Neural cell (in vitro differentiated cells): ENCODE data around the gene NPEPL1. TPM values are rescaled to one million over a fixed set of nuclear protein-coding genes. Genes with fewer than 3 reads are reported as not detected.

Experiments used
- H2AFZ ChIP-seq: fragments of 200-600, 300-800 bp; sonication (generic), shearing (Covaris generic); 2 replicates; pipeline ENCODE4 v1.6.0; 2014; ENCODE audit warnings: low read depth, mild to moderate bottlenecking, antibody characterized with exemption, low read length, moderate library complexity
- H3F3A ChIP-seq: fragments of 200-600 bp; shearing (Covaris generic); 2 replicates; pipeline ENCODE4 v1.6.1; 2016; ENCODE audit warnings: mild to moderate bottlenecking, moderate library complexity, mixed read lengths, antibody characterized with exemption, low read length; ENCODE audit not compliant: insufficient read depth, poor library complexity, severe bottlenecking
- H3K27ac ChIP-seq: fragments of 200-600, 300-800 bp; sonication (generic), shearing (Covaris generic); 2 replicates; pipeline ENCODE4 v1.5.1; 2014; ENCODE audit warnings: mild to moderate bottlenecking, low read length, moderate library complexity
- H3K27me3 ChIP-seq: fragments of 300-800, 200-600 bp; sonication (generic), shearing (Covaris generic); 2 replicates; pipeline ENCODE4 v1.6.0; 2014; ENCODE audit warnings: mild to moderate bottlenecking, low read depth, low read length, moderate library complexity; ENCODE audit not compliant: insufficient read depth
- H3K36me3 ChIP-seq: fragments of 300-800, 200-600 bp; sonication (generic), shearing (Covaris generic); 2 replicates; pipeline ENCODE4 v1.5.1; 2014; ENCODE audit warnings: mild to moderate bottlenecking, antibody characterized with exemption, low read length, moderate library complexity; ENCODE audit not compliant: insufficient read depth
- H3K4me2 ChIP-seq: fragments of 300-800, 200-600 bp; sonication (generic), shearing (Covaris generic); 2 replicates; pipeline ENCODE4 v1.6.0; 2014; ENCODE audit warnings: mild to moderate bottlenecking, low read length
- H3K4me3 ChIP-seq: fragments of 300-800, 200-600 bp; sonication (generic), shearing (Covaris generic); 2 replicates; pipeline ENCODE4 v1.5.1; 2014; ENCODE audit warnings: mild to moderate bottlenecking, low read length, moderate library complexity
- H3K79me2 ChIP-seq: fragments of 200-600 bp; shearing (Covaris generic); replicated peaks from 2 replicates; pipeline ENCODE4 v1.6.0; 2014; ENCODE audit warnings: mild to moderate bottlenecking, low read length, moderate library complexity; ENCODE audit not compliant: insufficient read depth
- H3K9ac ChIP-seq: fragments of 300-800, 200-600 bp; sonication (generic), shearing (Covaris generic); 2 replicates; pipeline ENCODE4 v1.6.1; 2016; ENCODE audit warnings: mild to moderate bottlenecking, low read length, mixed read lengths
- H3K9me2 ChIP-seq: fragments of 200-600 bp; shearing (Covaris generic); 2 replicates; pipeline ENCODE4 v1.6.1; 2016; ENCODE audit warnings: mild to moderate bottlenecking, low read length, mixed read lengths; ENCODE audit not compliant: insufficient read depth
- H3K9me3 ChIP-seq: fragments of 200-600, 300-800 bp; sonication (generic), shearing (Covaris generic); 2 replicates; pipeline ENCODE4 v1.6.1; 2016; ENCODE audit warnings: mild to moderate bottlenecking, mixed run types, low read length, moderate library complexity, mixed read lengths
- H4K20me1 ChIP-seq: fragments of 200-600 bp; shearing (Covaris generic); 2 replicates; pipeline ENCODE4 v1.6.1; 2016; ENCODE audit warnings: mild to moderate bottlenecking, mixed run types; ENCODE audit not compliant: insufficient read depth
- EP300 ChIP-seq: fragments of 450-650 bp; conservative IDR thresholded peaks from 2 replicates; pipeline ENCODE4 v1.6.1; 2014; ENCODE audit warnings: antibody characterized with exemption, mild to moderate bottlenecking, moderate library complexity; ENCODE audit not compliant: poor library complexity, severe bottlenecking
- EZH2 ChIP-seq: fragments of 200-600, 300-800 bp; shearing (Covaris generic), sonication (generic); IDR thresholded peaks from 2 replicates; pipeline ENCODE4 v1.6.1; 2014; ENCODE audit warnings: antibody characterized with exemption, low read length, borderline replicate concordance, mild to moderate bottlenecking; ENCODE audit not compliant: insufficient read depth, poor library complexity, severe bottlenecking
- MXI1 ChIP-seq: fragments of 450-650 bp; conservative IDR thresholded peaks from 2 replicates; pipeline ENCODE4 v1.6.1; 2014; ENCODE audit warnings: antibody characterized with exemption, mild to moderate bottlenecking; ENCODE audit not compliant: poor library complexity, severe bottlenecking
- POLR2AphosphoS5 ChIP-seq: IDR thresholded peaks from 2 replicates; pipeline ENCODE4 v1.6.1; 2012
- RAD21 ChIP-seq: fragments of 450-650 bp; conservative IDR thresholded peaks from 2 replicates; pipeline ENCODE4 v1.6.1; 2014; ENCODE audit warnings: antibody characterized with exemption, mild to moderate bottlenecking, moderate library complexity
- SMC3 ChIP-seq: fragments of 450-650 bp; conservative IDR thresholded peaks from 2 replicates; pipeline ENCODE4 v1.6.1; 2014; ENCODE audit warnings: antibody characterized with exemption, mild to moderate bottlenecking, moderate library complexity; ENCODE audit not compliant: poor library complexity
- TAF1 ChIP-seq: IDR thresholded peaks from 2 replicates; pipeline ENCODE4 v1.6.1; 2012; ENCODE audit warnings: low read depth
- polyA plus RNA-seq: library from polyadenylated mRNA; depleted of rRNA; stranded (reverse); fragments of >200 nt; gene quantifications from 2 replicates; pipeline ENCODE4 v1.2.3, GENCODE V29; 2014
- TF ChIP-seq, protein P1 (sequence below): IDR thresholded peaks from 2 replicates; pipeline ENCODE4 v1.6.1; 2012; ENCODE audit warnings: borderline replicate concordance
- TF ChIP-seq, protein P2 (sequence below): fragments of 450-650 bp; IDR thresholded peaks from 2 replicates; pipeline ENCODE4 v1.5.1; 2014; ENCODE audit warnings: antibody characterized with exemption, mild to moderate bottlenecking, moderate library complexity; ENCODE audit not compliant: poor library complexity, severe bottlenecking

Gene NPEPL1
- polyA plus RNA-seq, 1 donor from 2014 or later: 63.4 TPM

DNA sequence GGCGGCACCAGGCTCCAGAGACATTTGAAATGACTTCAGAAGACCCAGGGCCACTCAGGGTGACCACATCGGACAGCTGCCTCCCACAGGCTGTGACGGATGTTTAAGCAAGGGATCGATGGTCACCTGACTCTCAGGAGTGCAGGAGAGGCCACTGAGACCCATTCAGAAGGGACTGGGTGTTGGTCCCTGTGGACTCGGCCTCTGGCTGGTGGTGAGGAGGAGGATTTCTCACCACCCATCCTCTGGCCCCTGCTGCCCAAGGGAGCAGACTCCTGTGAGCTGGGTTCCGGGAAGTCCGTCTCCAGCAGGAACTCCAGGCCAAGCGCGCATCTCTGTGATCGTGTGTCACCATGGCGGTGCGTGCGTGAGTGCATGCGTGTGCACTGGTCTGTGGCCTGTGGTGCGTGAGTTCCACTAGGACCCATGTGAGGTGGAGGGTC lies 25.5 kb downstream of the NPEPL1 start:
- H4K20me1 ChIP-seq: no peaks in the 10 kb centered on the region
- H3K79me2 ChIP-seq: no peaks in the 10 kb centered on the region
- H2AFZ ChIP-seq: no peak overlapping the region
- no peaks in the 10 kb centered on the region for H3K36me3 ChIP-seq
- H3F3A ChIP-seq: no peaks in the 10 kb centered on the region
- no peak overlapping the region for H3K4me2 ChIP-seq
- no peak overlapping the region for H3K27ac ChIP-seq
- TF ChIP-seq TAF1 (no peak), EZH2 (no peak)
- TF ChIP-seq, protein P1, sequence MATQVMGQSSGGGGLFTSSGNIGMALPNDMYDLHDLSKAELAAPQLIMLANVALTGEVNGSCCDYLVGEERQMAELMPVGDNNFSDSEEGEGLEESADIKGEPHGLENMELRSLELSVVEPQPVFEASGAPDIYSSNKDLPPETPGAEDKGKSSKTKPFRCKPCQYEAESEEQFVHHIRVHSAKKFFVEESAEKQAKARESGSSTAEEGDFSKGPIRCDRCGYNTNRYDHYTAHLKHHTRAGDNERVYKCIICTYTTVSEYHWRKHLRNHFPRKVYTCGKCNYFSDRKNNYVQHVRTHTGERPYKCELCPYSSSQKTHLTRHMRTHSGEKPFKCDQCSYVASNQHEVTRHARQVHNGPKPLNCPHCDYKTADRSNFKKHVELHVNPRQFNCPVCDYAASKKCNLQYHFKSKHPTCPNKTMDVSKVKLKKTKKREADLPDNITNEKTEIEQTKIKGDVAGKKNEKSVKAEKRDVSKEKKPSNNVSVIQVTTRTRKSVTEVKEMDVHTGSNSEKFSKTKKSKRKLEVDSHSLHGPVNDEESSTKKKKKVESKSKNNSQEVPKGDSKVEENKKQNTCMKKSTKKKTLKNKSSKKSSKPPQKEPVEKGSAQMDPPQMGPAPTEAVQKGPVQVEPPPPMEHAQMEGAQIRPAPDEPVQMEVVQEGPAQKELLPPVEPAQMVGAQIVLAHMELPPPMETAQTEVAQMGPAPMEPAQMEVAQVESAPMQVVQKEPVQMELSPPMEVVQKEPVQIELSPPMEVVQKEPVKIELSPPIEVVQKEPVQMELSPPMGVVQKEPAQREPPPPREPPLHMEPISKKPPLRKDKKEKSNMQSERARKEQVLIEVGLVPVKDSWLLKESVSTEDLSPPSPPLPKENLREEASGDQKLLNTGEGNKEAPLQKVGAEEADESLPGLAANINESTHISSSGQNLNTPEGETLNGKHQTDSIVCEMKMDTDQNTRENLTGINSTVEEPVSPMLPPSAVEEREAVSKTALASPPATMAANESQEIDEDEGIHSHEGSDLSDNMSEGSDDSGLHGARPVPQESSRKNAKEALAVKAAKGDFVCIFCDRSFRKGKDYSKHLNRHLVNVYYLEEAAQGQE: no peak
- H3K9ac ChIP-seq: no peak overlapping the region
- H3K27me3 ChIP-seq: no peaks in the 10 kb centered on the region
- no peaks in the 10 kb centered on the region for H3K9me3 ChIP-seq
- no peak overlapping the region for H3K4me3 ChIP-seq
- H3K9me2 ChIP-seq: no peaks in the 10 kb centered on the region

DNA sequence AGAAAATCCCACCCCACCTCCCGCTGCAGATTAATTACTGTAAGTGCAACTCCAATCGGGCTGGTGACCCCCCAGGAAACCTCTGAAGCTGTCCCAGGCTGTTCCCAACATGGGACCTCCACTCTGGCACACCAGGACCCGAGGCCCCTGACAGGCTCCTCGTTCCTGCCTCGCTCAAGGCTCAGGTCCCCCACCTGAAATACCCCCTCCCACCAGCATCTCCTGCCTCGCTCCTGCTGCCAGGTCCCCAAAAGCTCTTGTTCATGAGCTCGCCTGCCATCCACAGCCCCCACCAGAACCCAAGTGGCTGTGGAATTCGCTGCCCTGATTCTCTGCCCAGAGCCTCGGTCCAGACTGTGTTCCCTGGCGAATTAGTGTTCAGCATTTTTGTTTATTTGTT lies 26.1 kb downstream of the NPEPL1 start:
- H2AFZ ChIP-seq: no peak overlapping the region
- no peak overlapping the region for H3K27ac ChIP-seq
- no peak overlapping the region for H3K9ac ChIP-seq
- TF ChIP-seq TAF1 (no peak), POLR2AphosphoS5 (no peak), RAD21 (no peak), EP300 (no peak), MXI1 (no peak), EZH2 (no peak), SMC3 (no peak)
- TF ChIP-seq, protein P2, sequence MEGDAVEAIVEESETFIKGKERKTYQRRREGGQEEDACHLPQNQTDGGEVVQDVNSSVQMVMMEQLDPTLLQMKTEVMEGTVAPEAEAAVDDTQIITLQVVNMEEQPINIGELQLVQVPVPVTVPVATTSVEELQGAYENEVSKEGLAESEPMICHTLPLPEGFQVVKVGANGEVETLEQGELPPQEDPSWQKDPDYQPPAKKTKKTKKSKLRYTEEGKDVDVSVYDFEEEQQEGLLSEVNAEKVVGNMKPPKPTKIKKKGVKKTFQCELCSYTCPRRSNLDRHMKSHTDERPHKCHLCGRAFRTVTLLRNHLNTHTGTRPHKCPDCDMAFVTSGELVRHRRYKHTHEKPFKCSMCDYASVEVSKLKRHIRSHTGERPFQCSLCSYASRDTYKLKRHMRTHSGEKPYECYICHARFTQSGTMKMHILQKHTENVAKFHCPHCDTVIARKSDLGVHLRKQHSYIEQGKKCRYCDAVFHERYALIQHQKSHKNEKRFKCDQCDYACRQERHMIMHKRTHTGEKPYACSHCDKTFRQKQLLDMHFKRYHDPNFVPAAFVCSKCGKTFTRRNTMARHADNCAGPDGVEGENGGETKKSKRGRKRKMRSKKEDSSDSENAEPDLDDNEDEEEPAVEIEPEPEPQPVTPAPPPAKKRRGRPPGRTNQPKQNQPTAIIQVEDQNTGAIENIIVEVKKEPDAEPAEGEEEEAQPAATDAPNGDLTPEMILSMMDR: no peak
- TF ChIP-seq, protein P1: no peak
- no peak overlapping the region for H3K4me3 ChIP-seq
- H3F3A ChIP-seq: no peaks in the 10 kb centered on the region
- no peaks in the 10 kb centered on the region for H3K36me3 ChIP-seq
- no peaks in the 10 kb centered on the region for H3K27me3 ChIP-seq
- H3K9me2 ChIP-seq: no peaks in the 10 kb centered on the region
- H4K20me1 ChIP-seq: no peaks in the 10 kb centered on the region
- no peak overlapping the region for H3K4me2 ChIP-seq
- no peaks in the 10 kb centered on the region for H3K79me2 ChIP-seq
- no peaks in the 10 kb centered on the region for H3K9me3 ChIP-seq
